NCI-H774 (cell line): ENCODE data around the gene DLL1.
A peak's percentile ranks its signal among the peaks of the same experiment; 100 is the strongest.
"Not testable (repeated sequence)": the region's sequence is repeated elsewhere in the genome, so short reads cannot be mapped to it uniquely, and the experiment has no call there.

Experiments
- DNase-seq: peaks from one replicate; lab custom pipeline; 2025; lab: John Stamatoyannopoulos, UW

Gene DLL1, protein sequence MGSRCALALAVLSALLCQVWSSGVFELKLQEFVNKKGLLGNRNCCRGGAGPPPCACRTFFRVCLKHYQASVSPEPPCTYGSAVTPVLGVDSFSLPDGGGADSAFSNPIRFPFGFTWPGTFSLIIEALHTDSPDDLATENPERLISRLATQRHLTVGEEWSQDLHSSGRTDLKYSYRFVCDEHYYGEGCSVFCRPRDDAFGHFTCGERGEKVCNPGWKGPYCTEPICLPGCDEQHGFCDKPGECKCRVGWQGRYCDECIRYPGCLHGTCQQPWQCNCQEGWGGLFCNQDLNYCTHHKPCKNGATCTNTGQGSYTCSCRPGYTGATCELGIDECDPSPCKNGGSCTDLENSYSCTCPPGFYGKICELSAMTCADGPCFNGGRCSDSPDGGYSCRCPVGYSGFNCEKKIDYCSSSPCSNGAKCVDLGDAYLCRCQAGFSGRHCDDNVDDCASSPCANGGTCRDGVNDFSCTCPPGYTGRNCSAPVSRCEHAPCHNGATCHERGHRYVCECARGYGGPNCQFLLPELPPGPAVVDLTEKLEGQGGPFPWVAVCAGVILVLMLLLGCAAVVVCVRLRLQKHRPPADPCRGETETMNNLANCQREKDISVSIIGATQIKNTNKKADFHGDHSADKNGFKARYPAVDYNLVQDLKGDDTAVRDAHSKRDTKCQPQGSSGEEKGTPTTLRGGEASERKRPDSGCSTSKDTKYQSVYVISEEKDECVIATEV

DNA sequence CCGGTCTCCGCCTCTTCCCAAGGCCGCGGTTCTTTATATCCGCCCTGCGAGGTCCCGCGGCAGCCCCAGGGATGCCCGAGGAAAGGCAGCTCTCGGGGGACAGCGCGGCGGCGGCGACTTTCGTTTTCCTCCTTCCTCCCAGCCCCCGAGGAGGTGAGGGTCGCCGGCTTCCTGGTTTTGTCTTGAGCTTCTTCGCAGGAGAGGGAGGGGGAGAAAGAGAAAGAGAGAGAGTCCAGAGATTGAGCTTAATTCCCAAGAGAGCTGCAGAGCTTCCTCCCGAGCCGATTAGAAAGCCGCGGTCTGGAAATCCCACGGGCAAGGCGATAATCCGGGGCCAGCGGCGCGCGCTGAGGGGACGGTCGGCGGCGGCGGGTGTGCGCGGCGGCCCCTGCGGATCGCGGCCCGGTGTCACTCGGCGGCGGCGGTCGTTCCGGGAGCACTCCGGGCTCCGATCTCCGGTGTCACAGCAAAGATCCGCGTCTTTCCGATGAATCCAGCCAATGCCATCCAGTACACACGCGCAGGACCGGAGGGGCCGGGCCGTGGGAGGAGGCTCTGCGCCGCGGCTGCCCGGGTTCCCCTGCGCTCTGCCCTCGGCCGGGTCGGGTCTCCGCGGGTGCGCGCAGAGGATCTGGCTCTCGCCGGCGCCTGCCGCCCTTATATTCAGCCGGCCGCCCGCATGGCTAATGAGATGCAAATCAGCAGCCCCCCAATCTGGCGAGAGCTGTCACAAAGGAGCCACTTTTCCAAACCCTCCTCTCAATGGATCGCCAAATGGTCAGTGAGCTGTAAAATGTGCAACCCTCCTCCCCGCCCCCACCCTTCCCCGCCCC, at the start of gene DLL1:
TSS of gene DLL1 (minus strand) at position 783 of the 833 bp plus-strand sequence. CDS start 939 bp downstream, outside the sequence.
- DNase-seq, result peak; percentile 98

DNA sequence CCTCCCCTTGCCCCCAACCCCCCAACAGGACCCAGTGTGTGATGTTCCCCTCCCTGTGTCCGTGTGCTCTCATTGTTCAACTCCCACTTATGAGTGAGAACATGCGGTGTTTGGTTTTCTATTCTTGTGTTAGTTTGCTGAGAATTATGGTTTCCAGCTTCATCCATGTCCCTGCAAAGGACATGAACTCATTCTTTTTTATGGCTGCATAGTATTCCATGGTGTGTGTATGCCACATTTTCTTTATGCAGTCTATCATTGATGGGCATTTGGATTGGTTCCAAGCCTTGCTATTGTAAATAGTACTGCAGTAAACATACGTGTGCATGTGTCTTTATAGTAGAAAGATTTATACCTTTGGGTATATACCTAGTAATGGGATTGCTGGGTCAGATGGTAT, 44.3 kb upstream of the DLL1 start:
- not testable (repeated sequence) for DNase-seq

GRCh38 chr6:170329321-170329720, 38.4 kb upstream of the DLL1 start:
- DNase-seq, result no peak

GRCh38 chr6:170317718-170318117, 26.8 kb upstream of the DLL1 start:
- DNase-seq, result no peak

DNA sequence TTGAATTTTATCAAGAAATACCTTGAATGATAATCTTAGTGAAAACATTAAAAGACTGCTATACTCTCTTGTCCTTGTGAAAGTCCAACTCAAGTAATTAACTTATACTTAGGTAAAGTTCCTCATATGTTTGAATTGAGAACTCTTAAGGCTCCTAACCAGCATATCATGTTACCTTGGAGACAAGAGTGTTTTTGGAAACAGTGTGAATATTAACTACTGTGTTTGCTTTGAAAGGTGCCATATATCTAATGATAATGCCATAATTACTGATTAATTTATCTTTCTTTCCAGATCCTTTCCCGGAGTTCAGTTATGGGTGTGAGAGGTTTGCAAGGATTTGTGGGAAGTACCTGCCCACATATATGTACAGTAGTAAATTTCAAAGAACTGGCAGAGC, 26.2 kb upstream of the DLL1 start:
- no peak for DNase-seq

GRCh38 chr6:170316071-170316470, 25.2 kb upstream of the DLL1 start:
- DNase-seq, result no peak

DNA sequence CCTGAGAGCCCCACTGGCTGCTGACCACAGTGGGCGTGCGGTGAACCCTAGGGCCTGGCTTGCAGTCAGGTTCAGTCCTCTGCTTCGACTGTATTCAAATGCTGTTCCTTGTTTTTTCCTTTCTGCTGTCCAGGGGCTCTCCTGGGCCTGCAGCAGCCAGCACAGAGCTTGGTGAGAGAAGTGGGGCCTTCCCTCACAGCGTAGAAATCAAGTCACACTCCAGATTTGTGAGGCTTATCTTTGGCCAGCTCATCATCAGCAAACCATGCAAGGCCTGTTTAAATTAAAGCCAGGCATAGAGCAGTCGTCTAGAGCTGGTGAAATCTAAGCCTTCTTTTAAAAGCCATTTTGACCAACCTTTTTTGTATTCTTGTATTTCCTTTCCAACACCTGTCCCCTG, 24.1 kb upstream of the DLL1 start:
- no peak for DNase-seq

DNA sequence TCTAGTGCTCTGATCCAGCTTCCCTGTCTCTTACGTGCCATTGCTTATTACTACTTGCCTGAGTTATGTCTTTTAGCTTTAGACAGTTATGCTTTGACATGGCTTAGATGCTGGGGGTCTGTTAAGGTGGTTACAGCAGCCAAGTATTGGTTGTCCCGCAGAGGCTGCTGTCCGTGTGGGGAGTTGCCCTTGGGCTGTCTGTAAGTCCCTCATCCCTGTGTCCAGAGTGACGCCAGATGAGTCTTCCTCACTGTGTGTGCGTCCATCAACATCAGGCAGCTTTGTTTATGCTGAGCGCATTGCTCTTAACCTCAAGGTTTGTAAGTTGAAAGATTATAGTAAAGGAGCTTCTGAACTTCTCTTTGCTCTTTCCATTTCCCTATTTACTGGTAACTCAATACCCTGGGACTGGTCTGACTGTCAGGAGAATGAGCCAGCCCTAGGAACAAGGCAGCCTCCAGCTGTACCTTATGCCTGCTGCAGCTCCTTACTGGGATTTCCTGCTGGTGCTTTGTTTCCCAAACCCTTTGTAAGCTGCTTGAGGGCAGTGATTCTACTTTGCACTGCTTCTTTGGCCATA, 22.9 kb upstream of the DLL1 start:
- no peak for DNase-seq

DNA sequence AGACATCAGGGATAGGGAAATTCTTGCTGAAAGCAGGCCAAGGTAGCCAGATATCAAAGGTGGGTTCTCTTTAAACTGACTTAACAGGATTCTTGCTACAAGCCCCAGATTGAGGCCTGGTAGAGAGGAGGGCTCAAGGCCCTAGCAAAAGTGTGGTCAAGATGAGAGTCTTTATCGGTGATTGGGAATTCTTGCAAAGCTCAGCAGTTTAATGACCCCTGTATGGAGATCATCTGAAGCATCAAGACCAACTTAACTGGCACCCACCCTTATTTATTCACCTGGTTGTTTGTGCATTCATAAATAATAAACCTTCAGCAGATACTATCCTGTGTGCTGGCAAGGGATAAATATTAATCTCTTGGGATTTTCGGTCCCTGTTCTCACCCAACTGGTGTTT, 22.0 kb upstream of the DLL1 start:
- DNase-seq, result no peak

DNA sequence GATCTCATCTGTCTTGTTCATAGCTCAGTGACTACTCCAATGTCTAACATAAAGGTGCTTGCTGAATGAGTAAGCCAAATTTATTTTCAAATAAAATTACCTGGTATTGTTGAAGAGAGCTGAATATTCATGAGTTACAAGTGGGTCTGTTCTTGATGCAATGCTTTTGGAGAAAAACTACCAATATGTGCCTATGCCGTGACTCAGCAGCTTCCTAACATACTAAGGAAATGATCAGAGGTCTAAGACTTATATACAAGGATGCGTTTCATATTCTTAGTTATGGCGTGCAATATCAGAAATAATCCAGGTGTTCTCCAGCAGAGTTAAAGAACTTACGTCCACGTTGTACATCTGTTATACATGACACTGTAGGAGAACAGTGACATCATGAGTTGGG, 20.8 kb upstream of the DLL1 start:
- DNase-seq, result no peak

DNA sequence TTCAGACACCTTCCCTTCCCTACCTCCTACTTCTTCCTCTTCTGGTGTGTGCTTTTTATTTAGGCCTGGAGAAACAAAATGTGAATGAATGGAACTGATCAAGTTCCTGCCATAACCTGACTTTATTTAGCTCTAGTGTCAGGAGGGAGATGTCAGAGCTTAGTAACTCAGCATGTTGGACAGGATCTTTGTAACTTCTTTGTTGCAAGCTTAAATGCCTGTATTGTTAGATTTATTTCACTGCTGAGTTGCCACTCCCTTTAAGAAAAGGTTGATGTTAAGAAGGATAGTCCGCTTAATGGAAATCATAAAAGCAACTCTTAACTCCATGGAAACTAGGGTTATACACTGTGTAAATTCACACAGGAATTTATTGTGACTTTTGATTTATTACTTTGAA, 17.9 kb upstream of the DLL1 start:
- no peak for DNase-seq

DNA sequence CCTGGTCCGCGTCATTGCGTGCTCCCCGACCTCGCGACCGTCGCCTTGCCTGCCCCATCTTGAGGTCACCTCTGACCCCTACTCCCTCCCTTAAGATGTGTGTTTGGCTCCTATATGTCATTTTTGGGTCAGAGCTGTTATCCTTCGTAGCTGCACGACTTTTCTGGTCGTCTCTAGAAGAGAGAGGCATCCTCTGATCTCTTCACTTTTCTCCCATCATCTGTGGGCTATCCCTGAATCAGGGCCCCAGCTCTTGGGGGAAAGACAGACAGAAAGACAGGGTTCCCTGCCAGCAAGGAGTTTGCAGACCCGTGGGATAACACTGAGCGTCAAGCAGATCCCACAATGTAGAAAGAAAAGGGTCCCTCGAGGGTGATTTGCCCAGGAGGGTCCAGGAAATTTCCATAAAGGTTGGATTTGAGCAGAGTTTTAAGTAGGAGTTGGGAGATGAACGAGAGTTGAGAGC, 16.2 kb upstream of the DLL1 start:
- no peak for DNase-seq

DNA sequence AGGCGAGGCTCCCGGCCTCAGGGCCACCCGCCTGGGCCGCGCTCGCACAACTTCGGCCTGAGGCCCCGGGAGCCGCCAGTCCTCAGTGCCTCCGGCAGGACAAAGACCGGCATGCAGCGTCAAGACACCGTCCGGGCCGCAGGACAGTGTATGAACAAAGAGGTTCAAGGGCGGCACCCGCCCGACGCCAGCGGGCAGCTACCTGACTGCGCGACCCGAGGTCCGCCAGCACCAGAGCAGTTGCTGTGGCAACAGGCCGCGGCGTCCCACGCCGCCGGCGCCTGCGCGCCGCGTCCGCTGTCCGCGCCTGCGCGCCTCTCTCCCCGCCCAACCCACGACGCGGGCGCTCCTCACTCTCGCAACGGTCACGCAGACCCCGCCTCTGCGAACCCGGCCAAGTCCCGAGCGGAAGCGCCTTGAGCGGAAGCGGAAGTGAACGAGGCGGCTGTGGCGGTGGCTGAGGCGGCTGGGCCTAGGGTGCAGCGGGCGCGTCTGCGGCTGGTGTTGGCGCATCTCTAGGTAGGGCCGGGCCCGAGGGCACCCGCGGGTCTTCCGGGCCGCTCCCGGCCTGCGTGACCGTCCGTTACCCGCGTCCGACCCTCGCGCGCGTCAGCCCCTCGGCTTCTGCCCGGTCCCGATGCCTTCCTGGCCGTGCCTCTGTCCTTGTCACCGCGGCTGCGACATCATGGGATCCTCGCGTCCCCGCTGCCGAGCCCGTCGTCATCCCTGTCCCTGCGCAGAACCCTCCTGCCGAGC, 15.6 kb upstream of the DLL1 start, which contains the start of gene FAM120B:
TSS of gene FAM120B (plus strand) at position 435 of the 756 bp plus-strand sequence. CDS start 10,633 bp downstream, outside the sequence.
- peak; percentile 100 for DNase-seq

DNA sequence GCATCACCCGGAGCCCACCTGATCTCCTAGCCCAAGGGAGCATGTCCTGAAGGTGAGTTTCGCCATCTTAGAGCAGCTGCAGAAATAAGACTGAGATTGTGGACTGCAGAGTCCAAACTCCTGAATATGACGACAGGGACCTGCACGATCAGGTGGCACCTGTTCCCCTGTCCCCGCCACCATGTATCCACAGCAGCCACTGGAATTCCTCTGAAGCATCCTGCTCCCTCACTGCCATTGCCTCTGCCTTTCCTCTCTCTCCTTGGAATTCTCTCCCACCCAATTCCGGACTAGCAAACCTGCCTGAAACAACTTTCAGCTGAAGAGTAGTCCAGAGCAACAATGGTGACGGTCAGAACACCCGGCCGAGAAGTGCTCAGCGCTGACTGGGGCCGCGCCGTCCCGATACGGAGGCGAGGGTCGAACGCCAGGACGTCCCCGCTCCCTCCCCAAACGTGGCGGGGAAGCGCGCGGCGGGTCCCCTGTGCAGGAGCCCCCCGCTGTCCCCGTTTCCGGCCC, 15.0 kb upstream of the DLL1 start:
- no peak for DNase-seq

DNA sequence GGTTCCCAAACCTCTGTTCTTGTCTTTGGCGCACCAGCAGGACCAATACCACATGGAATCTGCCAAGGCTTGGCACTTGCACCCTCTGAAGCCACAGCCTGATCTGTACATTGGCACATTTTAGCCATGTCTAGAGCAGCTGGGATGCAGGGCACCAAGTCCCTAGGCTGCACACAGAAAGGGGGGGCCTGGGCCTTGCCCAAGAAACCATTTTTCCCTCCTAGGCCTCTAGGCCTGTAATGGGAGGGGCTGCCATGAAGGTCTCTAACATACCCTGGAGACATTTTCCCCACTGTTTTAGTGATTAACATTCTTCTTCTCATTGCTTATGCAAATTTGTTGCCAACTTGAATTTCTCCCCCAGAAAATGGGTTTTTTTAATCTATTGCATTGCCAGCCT, 10.3 kb upstream of the DLL1 start:
- no peak for DNase-seq

DNA sequence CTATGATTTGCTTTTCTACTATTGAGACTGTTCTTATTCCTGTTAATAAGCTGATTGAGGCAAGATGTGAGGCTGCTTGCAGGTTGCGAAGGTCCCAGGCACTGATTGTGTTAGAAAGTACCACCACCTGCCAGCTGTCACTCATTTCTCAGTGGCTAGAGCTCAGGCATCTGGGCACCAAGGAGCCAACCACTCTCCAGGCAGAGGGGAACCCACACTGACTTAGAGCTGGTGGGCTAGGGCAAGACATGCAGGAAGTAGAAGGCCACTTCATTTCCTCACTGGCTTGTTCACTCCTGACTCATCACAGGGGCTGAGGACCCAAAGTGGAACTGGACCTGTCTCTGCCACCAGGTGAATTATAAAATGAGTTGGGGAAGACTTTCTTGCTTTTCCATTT, 7.8 kb upstream of the DLL1 start:
- DNase-seq, result no peak

DNA sequence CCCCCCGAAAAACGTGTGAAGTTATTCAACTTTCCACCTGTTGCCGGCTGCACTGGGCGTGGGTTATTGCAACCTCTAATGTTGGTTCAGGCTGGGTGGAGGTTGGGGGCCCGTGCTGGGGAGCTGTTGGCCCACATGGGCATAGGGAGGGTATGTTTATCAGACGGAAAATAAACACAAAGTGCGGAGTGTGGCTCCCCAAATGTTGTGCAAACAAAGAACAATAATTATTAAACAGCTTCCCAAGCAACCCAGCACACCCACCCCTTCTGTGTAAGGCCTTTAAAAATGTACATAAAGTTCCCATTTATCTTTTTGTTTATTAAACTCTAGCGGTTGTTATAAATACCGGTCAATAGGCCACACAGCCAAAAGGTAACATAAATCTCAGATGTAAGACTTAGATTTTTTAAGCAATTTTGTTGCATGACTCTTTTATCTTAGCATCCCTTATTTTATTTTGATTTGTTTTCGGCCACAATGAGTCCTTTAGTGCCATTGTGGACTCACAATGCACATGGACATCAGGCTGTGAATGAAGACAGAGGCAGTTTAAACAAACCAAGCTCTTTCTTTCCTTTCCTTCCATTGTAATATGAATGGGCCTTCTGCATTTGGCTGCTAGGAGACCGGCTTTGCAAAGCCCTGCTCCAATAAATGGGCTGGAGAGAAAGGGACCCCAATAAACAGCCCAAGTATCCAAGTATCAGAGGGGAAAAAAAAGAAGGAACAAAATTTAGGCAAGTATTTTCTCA, 6.9 kb upstream of the DLL1 start:
- peak; percentile 84 for DNase-seq

- peak; percentile 87 for DNase-seq
Measured at GRCh38 chr6:170296746-170297575, 6.1 kb upstream of the DLL1 start.

GRCh38 chr6:170296423-170296745, 5.5 kb upstream of the DLL1 start:
- no peak for DNase-seq
